ENCODE results near the gene ATP11C. TPM values are rescaled to one million over a fixed set of nuclear protein-coding genes. Genes with fewer than 3 reads are reported as not detected.

Gene ATP11C
- total and polyA plus RNA-seq, 10 of the 15 experiments (the other 5 are each of a cell fraction or from before 2014, with no cell fraction given): 16.2 to 44.0 (median 24.8) TPM

DNA sequence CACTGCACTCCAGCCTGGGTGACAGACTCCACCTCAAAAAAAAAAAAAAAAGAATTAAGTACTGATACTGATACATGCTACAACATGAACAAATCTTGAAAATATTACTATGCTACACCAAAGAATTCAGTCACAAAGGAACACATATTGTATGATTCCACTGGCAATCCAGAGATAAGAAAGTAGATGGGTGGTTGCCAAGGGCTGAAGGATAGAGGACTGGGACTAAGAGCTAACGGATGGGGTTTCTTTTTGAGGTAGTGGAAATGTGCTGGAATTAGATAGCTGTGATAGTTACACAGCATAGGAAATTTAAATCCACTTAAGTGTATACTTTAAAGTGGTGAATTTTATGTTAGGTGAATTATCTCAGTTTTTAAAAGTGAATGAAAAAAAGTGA, 12.5 kb downstream of the ATP11C start:
- no peak overlapping the region for H3K4me2 ChIP-seq (ENCODE audit: control insufficient read depth, insufficient read depth)
- DNase-seq (ENCODE audit: low read depth, low spot score) (no peak), FAIRE-seq (no peak), ATAC-seq (no peak)
- intact Hi-C loops (cut with micrococcal nuclease; ENCODE audit: unreplicated experiment): no loop called here
- no peak overlapping the region for H2AFZ ChIP-seq (ENCODE audit: control insufficient read depth, low read depth, low read length)
- ChIA-PET CTCF (interaction anchor here (0.6 kb wide), 1 partner anchor 116 kb away, joined by 6 read pairs; no protein-coding TSS in a partner anchor), POLR2A (no interaction called here), RAD21 (ENCODE audit: unreplicated experiment) (interaction anchor here (1.4 kb wide), 1 partner anchor 9 kb away, joined by 4 read pairs; no protein-coding TSS in a partner anchor), SMC1A (ENCODE audit: uncharacterized antibody, unreplicated experiment) (no interaction called here)
- BruUV-seq (replicated peaks): no TSS peak
- H3K36me3 ChIP-seq (ENCODE audit: control insufficient read depth in 2 of 2, insufficient read depth in 2 of 2, low read length in 1 of 2): no peaks in the 10 kb centered on the region
- 0 out of 2 replicates have a peak, but pooled peaks cover 3% of the 10 kb centered on the region for H4K20me1 ChIP-seq (ENCODE audit: control insufficient read depth, insufficient read depth)
- no peaks in the 10 kb centered on the region for H3K27me3 ChIP-seq (replicated peaks in 1 of 2; ENCODE audit: control insufficient read depth in 2 of 2, insufficient read depth in 2 of 2, low read length in 1 of 2)
- no peak for TF ChIP-seq ZNF207 (IDR thresholded peaks at IDR 0.05; ENCODE audit: borderline replicate concordance)
- TF ChIP-seq, protein P1, sequence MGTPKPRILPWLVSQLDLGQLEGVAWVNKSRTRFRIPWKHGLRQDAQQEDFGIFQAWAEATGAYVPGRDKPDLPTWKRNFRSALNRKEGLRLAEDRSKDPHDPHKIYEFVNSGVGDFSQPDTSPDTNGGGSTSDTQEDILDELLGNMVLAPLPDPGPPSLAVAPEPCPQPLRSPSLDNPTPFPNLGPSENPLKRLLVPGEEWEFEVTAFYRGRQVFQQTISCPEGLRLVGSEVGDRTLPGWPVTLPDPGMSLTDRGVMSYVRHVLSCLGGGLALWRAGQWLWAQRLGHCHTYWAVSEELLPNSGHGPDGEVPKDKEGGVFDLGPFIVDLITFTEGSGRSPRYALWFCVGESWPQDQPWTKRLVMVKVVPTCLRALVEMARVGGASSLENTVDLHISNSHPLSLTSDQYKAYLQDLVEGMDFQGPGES (IDR thresholded peaks at IDR 0.05): no peak
- no peak for TF ChIP-seq IKZF1 (conservative IDR thresholded peaks at IDR 0.05)
- TF ChIP-seq HDAC2 (IDR thresholded peaks at IDR 0.05): no peak
- no peak for TF ChIP-seq WRNIP1 (IDR thresholded peaks at IDR 0.05; ENCODE audit: borderline replicate concordance, low read depth, low read length)
- no peak for TF ChIP-seq BHLHE40 (IDR thresholded peaks at IDR 0.05; ENCODE audit: borderline replicate concordance in 1 of 2, low read depth in 2 of 2, low read length in 1 of 2)
- TF ChIP-seq YY1 (IDR thresholded peaks at IDR 0.05; ENCODE audit: low read depth, low read length): no peak
- TF ChIP-seq RBBP5 (conservative IDR thresholded peaks at IDR 0.05): no peak
- H3K79me2 ChIP-seq (ENCODE audit: control insufficient read depth, insufficient read depth, low read length): peaks cover 27% of the 10 kb centered on the region
- no peaks in the 10 kb centered on the region for H3K4me1 ChIP-seq (ENCODE audit: control insufficient read depth, insufficient read depth, low read length)
- H3K9ac ChIP-seq (ENCODE audit: control insufficient read depth, insufficient read depth, low read length): no peak overlapping the region
- no peak overlapping the region for H3K27ac ChIP-seq (ENCODE audit: control insufficient read depth, insufficient read depth)
- H3K4me3 ChIP-seq: no peak overlapping the region
- H3K9me3 ChIP-seq (replicated peaks; ENCODE audit: control insufficient read depth, insufficient read depth, low read length): no peaks in the 10 kb centered on the region; the same call in 2 of the 3 replicates
- 95% methylated on average over 1 of the region's 1 CpG for WGBS (ENCODE audit: insufficient coverage, insufficient replicate concordance, low lambda C conversion rate, missing lambda C conversion rate)
- in situ Hi-C loops (cut with MboI): no loop called here
